ENCODE results near the gene RPS13. TPM values are rescaled to one million over a fixed set of nuclear protein-coding genes. Genes with fewer than 3 reads are reported as not detected.
"Not testable (repeated sequence)": the region's sequence is repeated elsewhere in the genome, so short reads cannot be mapped to it uniquely, and the experiment has no call there.

RPS13 gene
- 2,194 and 2,285 TPM in 2 replicates for polyA plus RNA-seq (2014; cell fraction: cytosol; rRNA removed)
- polyA plus RNA-seq (2014; cell fraction: nucleus; rRNA removed) = 1,325 and 1,523 TPM in 2 replicates

DNA sequence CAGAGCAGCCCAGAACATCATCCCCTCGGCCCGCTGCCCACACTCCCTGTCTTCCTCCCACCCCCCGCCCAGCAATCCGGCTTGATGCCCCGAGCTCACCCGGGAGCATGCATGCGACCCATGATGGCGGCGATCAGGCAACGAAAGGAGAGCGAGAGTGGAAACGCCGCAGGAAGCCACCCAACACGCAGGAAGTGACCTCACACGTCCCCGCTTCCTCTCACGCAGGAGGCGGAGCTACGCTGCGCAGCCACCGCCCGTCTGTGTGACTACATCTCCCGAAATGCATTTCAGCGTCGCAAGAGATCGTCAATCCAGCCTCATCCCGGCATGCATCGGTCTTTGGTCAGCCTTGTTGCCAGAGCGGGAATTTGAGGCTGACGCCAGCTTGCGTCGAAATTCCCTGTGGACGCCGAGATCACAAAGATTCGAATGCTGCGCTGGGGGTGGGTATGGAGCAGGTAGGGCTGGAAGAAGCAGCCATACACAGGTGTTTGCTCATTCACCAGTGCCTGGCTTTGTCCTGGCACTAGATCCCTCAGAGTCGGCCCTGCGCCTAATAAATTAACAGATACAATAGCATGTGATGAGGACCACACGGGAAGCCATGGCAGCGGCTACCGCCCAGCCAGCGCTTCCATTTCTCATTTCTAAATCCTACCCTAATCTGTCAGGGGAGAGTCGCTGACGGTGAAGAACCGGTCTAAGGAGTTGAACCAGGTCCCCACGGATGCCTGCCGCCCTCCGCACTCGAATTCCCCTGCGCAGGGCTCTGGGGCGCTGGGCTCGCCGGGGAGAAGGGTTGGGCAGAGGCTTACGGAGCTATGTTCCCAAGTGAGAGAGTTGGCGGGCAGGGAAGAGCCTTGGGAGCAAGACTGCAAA is at the start of gene RPS13:
Gene RPS13 (minus strand): TSS at position 148 of the 882 bp plus-strand sequence. CDS start 26 bp downstream, at position 122.
- DNase-seq (ENCODE audit: low spot score) = peak; percentile 99

DNA sequence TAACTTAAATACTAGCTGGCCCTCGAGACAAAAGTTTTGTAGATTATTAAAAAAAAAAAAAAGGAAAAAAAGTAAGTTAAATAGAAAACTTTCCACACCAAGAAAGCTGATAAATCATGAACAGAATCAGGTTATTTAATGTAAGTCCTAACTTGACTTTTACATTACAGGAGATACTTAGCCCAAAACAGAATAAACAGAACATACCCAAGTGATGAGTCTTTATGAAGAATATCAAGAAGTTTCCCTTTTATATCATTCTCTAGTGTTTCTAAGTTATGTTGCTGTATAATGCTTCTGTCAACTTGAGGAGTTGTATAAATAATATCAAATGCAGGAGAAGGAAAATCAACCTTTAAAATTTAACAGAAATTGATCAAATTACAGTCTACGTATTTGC is 44.5 kb upstream of the RPS13 start:
- DNase-seq (ENCODE audit: low spot score) = no peak

DNA sequence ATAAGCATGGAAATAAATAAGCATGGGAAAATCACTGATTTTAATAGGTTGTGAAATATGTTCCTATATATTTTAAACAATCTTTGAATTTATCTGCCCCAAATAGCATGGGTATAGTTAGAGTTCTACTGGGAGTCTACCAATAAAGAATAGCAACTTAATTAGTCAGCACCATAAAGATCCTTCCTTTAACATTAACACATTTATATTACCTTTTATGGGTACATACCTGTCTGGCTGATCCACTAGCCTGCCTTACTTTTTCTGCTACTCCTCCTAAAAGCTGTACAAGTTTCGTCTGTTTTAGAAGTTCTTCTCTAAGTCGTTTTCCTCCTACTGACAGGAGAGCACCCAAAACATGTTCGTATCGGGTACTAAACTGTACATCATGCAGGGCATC is 39.8 kb upstream of the RPS13 start:
- no peak for DNase-seq (ENCODE audit: low spot score)

DNA sequence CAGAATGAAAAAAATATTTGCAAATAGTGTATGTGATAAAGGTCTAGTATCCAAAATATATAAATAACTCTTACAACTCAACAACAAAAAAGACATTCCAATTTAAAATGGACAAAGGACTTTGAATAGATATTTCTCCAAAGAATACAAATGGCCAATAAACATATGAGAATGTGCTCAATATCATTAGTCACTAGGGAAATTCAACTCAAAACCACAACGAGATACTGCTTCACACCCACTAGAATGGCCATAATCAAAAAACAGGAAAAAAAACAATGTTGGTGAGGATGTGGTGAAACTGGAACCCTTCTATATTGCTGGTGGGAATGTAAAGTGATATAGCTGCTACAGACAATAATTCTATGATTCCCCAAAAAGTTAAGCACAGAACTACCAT is 38.6 kb upstream of the RPS13 start:
- no peak for DNase-seq (ENCODE audit: low spot score)

DNA sequence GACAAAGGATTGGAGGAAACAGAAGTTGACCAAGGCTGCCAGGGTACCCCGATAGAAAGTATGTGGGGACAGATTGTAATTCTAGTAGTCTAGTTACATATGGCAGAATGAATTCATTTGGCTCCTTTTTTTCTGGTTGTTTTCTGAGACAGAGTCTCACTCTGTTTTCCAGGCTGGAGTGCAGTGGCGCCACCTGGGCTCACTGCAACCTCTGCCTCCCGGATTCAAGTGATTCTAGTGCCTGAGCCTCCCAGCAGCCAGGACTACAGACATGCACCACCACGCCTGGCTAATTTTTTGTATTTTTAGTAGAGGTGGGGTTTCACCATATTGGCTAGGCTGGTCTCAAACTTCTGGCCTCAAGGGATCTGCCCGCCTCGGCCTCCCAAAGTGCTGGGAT is 30.3 kb upstream of the RPS13 start:
- DNase-seq (ENCODE audit: low spot score) = not testable (repeated sequence)

DNA sequence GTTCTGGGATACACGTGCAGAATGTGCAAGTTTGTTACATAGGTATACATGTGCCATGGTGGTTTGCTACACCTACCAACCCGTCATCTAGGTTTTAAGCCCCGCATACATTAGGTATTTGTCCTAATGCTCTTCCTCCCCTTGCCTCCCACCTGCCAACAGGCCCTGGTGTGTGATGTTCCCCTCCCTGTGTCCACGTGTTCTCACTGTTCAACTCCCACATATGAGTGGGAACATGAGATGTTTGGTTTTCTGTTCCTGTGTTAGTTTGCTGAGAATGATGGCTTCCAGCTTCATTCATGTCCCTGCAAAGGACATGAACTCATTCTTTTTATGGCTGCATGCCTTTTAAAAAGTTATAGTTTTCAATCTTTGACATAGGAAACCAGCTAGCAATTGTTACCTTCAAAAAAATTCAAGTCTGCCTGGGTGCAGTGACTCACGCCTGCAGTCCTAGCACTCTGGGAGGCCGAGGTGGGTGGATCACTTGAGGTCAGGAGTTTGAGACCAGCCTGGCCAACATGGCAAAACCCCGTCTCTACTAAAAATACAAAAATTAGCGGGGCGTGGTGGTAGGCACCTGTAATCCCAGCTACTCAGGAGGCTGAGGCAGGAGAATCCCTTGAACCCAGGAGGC is 28.1 kb upstream of the RPS13 start:
- not testable (repeated sequence) for DNase-seq (ENCODE audit: low spot score)

DNA sequence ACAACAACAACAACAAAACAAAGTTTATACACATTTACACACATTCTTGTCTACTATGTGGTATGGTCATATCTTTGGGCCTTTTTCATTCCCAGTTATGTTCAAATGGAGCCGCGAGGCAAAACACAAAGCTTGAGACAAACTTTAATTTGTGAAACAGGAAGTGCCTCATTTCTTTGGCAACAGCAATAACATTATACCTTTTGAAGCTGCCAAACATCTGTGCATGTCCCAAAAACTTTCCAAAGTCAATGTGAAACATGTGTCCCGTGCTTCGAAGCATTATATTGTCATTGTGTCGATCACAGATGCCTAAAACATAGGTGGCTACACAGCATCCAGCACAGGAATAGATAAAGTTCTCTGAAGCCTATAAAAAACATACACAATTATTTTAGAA is 25.0 kb upstream of the RPS13 start:
- no peak for DNase-seq (ENCODE audit: low spot score)

DNA sequence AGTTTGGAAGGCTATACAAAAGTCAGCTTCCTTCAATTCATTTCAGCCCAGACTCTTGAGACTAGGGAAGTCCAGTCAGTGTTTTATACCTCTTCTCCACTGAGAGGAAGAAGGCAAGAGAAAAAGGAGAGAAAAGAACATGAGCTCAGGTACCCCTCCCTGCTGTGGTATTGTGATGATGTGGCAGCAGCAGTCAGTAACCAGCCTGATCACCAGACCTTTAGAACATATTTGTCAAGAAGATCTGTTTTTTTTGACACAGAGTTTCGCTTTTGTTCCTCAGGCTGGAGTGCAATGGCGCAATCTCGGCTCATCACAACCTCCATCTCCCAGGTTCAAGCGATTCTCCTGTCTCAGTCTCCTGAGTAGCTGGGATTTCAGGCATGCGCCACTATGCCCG is 21.2 kb upstream of the RPS13 start:
- DNase-seq (ENCODE audit: low spot score) = no peak

DNA sequence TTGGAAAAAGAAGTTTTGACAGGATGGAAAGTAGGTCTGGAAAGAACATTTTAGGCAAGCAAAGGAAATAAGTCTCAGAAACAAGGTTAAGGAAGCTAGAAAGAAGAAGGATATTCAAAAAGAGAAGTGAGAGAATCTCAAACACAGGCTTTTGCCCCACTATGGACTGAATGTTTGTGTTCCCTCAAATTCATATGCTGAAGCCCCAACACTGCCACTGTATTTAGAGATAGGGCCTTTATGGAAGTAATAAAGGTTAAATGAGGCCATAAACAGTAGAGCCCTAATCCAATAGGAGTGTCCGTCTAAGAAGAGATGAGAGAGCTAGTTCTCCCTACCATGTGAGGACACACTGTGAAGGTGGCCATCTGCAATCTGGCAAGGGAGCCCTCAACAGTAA is 20.6 kb upstream of the RPS13 start:
- no peak for DNase-seq (ENCODE audit: low spot score)

DNA sequence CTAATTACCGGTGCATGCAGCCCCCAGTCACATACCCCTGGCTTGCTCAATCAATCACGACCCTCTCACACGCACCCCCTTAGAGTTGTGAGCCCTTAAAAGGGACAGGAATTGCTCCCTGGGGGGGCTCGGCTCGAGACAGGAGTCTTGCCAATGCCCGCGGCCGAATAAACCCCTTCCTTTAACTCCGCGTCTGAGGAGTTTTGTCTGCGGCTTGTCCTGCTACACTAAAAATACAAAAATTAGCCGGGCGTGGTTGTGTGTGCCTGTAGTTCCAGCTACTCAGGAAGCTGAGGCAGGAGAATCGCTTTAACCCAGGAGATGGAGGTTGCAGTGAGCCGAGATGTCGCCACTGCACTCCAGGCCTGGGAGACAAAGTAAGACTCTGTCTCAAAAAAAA is 8.5 kb upstream of the RPS13 start:
- not testable (repeated sequence) for DNase-seq (ENCODE audit: low spot score)

DNA sequence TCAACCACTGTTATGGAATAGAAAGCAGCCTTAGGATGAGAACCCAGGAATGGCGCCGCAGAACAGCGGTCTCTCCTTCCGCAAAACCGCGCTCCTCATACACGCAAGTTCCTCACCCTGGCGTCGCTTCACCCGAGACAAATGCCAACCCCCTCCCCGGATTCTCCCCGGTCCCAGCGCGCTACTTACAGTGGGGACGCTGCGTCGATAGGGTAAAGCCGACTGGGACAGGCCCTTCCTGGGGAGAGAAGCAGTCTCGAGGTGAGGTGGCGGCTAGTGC is 287 bp downstream of the RPS13 start:
- DNase-seq (ENCODE audit: low spot score) = peak; percentile 22

DNA sequence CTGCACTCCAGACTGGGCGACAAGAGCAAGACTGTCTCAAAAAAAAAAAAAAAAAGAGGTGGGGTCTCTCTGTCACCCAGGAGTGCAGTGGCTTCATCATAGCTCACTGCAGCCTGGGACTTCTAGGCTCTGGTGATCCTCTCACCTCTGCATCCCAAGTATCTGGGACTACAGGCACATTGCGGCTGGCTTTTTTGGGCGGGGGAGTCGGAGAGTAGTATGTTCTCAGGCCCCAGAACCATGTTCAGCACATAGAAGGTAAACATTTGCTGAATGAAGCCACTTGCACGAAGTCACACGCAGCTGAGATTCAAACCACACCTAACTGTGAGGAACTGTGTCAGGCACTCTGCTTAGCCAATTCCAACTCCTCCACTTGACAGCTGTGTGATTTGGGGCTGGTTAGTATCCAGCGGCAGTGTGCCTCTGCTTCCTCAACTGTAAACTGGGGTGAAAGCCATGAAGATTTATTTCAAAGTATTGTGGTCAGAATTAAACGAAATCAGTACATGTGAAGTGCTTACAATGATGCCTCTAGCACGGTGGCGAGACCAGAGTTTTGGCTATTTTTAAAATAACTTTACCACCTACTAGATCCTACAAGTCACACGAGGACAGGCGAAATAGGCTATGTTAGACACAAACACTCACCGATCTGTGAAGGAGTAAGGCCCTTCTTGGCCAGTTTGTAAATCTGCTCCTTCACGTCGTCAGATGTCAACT is 789 bp downstream of the RPS13 start:
- no peak for DNase-seq (ENCODE audit: low spot score)

DNA sequence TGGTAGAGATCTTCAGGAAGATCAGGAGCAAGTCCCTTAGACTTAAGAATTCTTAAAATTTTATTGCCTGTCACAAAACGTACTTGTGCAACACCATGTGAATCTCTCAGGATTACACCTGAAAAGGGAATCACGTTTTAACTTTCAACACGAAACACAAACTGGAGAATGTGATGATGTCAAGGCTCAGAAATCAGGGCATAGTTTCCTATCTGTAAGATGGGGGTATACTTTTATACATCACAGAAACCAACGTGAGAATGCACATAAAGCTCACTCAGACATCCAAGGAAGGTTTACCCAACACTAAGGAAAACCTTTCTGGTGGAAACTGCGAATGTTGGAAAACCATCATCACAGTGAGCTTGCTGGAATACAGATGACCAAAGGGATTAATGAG is 2.0 kb downstream of the RPS13 start:
- no peak for DNase-seq (ENCODE audit: low spot score)

DNA sequence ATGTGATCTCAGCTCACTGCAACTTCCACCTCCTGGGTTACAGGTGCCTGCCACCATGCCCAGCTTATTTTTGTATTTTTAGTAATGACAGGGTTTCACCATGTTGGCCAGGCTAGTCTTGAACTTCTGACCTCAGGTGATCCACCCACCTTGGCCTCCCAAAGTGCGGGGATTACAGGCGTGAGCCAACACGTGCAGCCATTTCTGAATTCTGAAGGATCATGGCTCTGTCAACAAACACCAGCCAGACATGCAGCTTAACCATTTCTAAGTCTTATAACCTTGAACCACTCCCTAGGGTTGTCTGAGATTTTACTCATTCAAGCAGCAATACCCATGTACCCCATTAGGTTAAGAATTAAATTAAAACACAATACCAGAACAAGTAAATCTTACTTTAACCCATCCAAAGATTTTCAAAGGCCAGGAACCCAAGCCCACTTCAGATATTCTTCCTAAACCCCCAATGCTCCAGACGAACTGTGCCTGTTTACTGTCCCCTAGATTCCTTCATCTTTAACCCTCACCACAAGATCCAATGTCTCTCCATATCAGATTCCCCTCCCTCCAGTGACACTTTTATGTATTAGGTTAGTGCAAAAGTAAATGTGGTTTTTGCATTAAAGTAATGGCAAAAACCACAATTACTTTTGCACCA is 4.0 kb downstream of the RPS13 start:
- DNase-seq (ENCODE audit: low spot score) = no peak

DNA sequence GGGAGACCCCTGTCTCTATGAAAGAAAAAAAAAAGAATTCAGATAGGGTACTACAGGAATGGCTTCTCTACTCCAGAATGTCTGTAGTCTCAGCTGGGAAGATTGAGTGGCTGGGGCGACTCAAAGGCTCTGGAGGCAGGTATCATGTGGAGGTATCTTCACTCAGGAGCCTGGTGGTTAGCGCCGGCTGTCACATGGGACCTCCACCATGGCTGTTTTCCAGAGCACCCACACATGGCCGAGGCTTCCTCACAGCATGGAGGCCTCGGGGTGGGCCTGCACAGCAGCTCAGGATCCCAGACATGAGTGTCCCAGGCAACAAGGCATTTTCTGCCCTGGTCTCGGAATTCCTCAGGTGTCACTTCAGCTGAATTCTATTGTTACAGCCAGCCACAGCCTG is 10.1 kb downstream of the RPS13 start:
- DNase-seq (ENCODE audit: low spot score) = no peak

DNA sequence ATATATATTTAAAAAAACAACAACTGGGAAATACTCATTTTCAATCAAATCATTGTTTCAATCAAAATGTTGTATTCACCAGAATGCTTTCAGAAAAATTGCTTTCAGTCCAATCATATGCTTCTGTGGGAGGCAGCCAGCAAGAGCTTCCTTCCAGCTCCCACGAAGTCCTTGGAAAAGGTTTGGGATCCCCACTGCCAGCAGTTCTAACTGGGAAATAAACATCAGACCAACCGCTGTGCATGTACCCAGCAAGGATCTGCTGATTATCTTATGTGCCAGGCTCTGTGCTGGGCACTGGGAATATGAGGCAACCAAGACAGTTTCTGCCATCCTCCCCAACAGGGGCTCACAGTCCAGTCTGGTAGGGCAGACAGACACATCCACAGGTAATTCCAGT is 10.8 kb downstream of the RPS13 start:
- DNase-seq (ENCODE audit: low spot score) = no peak

DNA sequence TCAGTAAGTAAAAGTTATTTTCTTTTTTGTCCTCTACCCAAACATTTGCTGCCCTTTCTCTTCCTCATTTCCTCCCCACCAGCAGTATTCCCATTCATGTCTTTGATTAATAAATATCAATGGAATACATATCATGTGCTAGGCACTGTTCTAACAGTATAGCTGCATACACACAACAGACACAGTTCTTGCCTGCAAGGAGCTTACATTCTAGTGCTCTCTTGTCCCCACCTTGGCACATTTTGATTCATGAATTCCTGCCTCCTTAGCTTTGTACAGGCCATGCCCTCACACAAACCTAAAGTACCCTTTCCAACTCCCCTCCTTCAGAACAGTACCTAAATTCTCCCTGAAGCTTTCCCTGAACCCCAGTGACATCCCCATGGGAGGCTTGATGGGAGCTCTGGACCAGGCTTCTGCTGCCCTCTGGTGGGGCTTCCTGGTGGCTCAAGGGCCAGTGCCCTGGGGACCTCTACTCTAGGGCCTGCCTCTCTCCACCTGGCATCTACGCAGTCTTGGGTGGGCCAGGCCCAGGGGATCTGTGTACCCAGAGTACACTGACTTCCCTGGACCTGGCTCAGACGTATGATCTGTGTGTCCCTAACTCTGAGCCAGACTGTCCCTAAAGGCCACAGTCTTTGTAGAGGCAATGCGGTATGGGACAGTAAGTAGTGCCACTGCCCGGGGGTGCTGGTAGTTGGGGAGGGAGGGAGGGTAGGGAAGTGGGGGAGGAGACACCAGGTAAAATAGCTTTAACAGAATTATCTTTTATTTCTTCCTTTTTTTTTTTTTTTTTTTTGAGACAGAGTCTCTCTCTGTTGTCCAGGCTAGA is 14.1 kb downstream of the RPS13 start:
- DNase-seq (ENCODE audit: low spot score) = peak; percentile 59

DNA sequence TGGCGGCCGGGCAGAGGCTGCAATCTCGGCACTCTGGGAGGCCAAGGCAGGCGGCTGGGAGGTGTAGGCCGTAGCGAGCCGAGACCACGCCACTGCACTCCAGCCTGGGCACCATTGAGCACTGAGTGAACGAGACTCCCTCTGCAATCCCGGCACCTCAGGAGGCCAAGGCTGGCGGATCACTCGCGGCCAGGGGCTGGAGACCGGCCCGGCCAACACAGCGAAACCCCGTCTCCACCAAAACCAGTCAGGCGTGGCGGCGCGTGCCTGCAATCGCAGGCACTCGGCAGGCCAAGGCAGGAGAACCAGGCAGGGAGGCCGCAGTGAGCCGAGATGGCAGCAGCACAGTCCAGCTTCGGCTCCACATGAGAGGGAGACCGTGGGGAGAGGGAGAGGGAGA is 26.3 kb downstream of the RPS13 start:
- not testable (repeated sequence) for DNase-seq (ENCODE audit: low spot score)

DNA sequence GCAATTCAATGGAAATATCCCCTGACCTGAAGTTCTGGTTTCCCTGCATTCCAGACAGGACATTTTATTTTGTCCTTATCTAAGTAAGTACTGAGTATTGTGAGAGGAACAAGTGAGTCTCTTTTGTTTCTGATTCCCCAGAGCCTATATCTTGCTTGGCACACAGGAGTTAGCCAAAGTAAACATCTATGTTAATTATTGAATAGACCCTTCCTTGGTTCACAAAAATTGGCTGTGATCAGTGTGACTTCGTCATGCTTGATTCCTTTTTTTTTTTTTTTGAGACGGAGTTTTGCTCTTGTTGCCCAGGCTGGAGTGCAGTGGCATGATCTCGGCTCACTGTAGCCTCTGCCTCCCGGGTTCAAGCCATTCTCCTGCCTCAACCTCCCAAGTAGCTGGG is 29.0 kb downstream of the RPS13 start:
- not testable (repeated sequence) for DNase-seq (ENCODE audit: low spot score)

DNA sequence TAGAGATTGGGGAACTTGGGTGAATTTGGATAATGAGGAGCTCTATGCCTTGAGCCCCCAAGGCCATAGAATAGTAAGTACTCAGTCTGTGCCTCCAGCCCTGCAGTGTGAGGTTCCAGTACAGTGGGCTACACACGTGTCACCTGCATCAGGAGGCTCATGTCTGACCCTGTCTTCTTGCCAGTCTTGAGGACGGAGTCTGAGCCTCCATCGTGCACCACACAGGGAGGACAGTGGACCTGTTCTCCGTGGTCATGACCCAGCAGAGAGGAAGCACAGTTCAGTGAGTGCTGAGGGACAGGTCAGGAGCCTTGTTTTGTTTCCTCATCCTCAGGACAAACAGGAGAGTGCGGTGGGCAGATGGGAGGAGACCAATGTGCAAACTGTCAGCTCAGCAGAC is 30.8 kb downstream of the RPS13 start:
- no peak for DNase-seq (ENCODE audit: low spot score)

Data from SK-N-DZ (cell line).